Lower leg skin (tissue), 3 donors: Measurements from ENCODE around the gene MRPL49.

Experiments used
- POLR2A ChIP-seq, 2 donors: fragments of 450-650 bp; IDR thresholded peaks; one replicate each; pipeline ENCODE4 v1.6.1; 2016 to 2017; ENCODE audit warnings: antibody characterized with exemption in 2 of 2, mild to moderate bottlenecking in 1 of 2, moderate library complexity in 1 of 2
- TF ChIP-seq, protein P1 (sequence below), 3 donors: fragments of 450-650 bp; IDR thresholded peaks; one replicate each; pipeline ENCODE4 v1.5.1; 2016; ENCODE audit warnings: antibody characterized with exemption in 3 of 3, mild to moderate bottlenecking in 3 of 3, moderate library complexity in 2 of 3

DNA sequence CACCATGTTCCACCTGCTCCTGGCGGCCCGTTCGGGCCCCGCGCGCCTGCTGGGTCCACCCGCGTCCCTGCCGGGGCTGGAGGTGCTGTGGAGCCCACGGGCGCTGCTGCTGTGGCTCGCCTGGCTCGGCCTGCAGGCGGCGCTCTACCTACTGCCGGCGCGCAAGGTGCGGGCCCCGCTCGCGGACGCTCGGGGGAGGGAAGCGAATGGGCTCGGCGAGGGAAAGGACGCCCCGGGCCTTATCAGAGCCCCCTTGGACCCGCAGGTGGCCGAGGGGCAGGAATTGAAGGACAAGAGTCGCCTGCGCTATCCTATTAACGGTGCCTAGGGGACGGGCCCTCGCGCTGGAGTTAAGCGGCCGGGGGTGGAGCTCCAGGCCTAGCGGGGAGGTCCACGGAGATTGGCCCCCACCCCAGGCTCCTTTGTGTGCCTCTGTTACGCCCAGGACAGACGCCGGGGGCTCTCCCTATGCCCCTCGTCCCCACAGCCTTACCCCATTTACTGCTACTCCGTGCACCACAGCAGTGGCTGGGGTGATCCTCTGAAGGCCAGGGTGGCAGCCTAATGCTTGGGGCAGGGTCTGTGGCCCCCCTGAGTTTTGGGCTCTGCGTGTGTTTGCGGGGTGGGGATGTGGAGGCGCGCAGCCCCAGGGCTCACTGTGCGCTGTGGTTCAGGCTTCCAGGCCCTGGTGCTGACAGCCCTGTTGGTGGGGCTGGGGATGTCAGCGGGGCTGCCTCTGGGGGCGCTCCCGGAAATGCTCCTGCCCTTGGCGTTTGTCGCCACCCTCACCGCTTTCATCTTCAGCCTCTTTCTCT, 9.4 kb upstream of the MRPL49 start:
- TF ChIP-seq, protein P1, sequence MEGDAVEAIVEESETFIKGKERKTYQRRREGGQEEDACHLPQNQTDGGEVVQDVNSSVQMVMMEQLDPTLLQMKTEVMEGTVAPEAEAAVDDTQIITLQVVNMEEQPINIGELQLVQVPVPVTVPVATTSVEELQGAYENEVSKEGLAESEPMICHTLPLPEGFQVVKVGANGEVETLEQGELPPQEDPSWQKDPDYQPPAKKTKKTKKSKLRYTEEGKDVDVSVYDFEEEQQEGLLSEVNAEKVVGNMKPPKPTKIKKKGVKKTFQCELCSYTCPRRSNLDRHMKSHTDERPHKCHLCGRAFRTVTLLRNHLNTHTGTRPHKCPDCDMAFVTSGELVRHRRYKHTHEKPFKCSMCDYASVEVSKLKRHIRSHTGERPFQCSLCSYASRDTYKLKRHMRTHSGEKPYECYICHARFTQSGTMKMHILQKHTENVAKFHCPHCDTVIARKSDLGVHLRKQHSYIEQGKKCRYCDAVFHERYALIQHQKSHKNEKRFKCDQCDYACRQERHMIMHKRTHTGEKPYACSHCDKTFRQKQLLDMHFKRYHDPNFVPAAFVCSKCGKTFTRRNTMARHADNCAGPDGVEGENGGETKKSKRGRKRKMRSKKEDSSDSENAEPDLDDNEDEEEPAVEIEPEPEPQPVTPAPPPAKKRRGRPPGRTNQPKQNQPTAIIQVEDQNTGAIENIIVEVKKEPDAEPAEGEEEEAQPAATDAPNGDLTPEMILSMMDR (IDR thresholded peaks at IDR 0.05): peak in 1 of 3 donors; percentile 24
- no peak for TF ChIP-seq POLR2A (IDR thresholded peaks at IDR 0.05)
